ENCODE measurements around the gene AGO3.
"Not testable (repeated sequence)": the region's sequence is repeated elsewhere in the genome, so short reads cannot be mapped to it uniquely, and the experiment has no call there.

Gene AGO3

DNA sequence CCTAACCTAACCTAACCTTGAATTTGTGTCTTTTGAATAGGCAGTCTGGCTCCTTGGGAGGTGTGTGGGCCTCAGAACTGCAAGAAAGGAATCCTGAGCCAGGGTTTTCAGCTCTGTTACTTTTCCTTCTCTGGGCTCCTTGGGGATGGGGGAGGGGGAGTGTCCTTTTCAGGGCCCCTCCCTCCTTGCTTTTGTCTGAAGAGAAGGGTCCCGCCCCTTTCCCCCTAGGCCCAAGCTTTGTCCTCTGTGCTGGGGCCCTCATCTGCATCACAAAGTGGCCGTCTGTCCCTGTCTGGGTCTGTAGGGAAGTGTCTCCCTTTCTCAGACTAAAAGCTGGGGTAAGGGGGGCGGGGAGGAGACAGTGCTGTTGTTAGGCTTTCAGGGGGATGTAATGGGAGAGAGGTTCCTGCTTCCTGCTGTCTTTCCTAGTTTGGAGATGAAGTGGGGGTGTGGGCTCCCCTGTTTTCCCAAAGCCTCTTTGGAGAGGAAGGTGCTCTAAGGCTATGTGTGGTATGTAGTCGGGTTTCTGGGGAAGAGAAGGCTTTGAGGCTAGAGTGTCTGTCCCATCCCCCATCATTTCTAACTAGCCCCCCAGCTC is 44.8 kb upstream of the AGO3 start:
- TF ChIP-seq, protein P1, sequence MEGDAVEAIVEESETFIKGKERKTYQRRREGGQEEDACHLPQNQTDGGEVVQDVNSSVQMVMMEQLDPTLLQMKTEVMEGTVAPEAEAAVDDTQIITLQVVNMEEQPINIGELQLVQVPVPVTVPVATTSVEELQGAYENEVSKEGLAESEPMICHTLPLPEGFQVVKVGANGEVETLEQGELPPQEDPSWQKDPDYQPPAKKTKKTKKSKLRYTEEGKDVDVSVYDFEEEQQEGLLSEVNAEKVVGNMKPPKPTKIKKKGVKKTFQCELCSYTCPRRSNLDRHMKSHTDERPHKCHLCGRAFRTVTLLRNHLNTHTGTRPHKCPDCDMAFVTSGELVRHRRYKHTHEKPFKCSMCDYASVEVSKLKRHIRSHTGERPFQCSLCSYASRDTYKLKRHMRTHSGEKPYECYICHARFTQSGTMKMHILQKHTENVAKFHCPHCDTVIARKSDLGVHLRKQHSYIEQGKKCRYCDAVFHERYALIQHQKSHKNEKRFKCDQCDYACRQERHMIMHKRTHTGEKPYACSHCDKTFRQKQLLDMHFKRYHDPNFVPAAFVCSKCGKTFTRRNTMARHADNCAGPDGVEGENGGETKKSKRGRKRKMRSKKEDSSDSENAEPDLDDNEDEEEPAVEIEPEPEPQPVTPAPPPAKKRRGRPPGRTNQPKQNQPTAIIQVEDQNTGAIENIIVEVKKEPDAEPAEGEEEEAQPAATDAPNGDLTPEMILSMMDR (conservative IDR thresholded peaks at IDR 0.05; ENCODE audit: low read depth, low read length): no peak
- no peak for DNase-seq (ENCODE audit: low read depth)
- H3K4me3 ChIP-seq (ENCODE audit: low read length): no peak overlapping the region

DNA sequence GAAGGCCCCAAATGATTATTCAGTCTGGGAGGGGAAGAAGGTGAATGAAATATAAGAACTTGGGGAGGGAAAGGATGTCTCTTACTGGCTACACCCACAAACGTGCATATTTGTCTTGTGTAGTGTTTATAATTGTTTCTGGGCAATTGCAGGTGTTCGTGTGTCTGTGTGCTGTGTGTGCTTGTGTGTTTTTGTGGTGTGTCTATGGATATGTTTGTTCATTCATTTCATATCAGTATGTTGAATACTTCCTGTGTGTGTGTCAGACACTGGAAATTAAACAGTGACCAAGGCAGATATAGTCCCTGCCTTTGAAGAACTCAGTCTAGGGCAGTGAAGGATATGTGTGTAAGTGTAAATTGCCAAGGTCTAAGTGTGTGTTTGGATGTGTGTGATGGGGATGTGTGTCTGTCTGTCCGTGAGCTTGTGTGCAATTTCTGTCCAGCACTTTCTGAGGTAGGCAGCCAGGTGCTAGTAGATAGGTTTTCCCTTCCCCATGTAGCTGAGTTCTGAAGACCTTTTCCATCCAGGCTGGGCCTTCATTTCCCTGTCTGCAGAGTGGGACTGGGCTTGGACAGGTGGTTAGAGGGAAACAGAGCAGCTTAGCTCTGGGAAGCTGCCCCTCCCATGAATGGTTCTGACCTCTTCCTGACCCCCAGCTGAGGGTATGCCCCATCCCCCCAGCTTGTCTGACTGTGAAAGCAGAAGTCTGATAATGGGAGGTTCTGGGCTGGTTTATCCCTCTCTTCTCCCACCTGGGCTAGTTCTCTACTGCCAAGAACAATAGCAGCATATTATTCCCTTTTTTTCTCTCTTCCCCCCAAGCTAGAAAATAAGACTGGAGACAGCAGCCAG is 44.1 kb upstream of the AGO3 start:
- no peak for DNase-seq (ENCODE audit: low read depth)
- H3K4me3 ChIP-seq (ENCODE audit: low read length): no peak overlapping the region
- TF ChIP-seq, protein P1 (conservative IDR thresholded peaks at IDR 0.05; ENCODE audit: low read depth, low read length): no peak

DNA sequence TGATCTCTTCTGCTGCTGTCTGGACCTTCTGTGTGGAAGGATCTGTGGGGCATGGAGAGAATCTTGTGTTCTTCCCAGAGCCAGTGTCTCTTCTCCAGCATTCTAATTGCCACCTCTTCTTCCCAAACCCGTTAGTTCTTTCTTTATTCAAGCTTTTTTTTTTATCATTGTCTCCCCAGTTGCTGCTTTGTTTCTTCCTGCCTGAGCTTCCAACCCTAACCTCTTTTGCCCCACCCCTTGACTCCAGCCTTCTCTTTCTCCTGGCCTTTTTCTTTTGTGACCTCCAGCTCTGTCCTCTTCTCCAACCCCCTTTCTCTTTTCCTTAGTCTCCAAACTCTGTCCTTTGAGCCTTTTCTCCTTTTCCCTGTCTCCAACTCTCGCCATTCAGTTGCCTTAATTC is 43.4 kb upstream of the AGO3 start:
- H3K4me3 ChIP-seq (ENCODE audit: low read length): no peak overlapping the region
- TF ChIP-seq, protein P1 (conservative IDR thresholded peaks at IDR 0.05; ENCODE audit: low read depth, low read length): no peak

DNA sequence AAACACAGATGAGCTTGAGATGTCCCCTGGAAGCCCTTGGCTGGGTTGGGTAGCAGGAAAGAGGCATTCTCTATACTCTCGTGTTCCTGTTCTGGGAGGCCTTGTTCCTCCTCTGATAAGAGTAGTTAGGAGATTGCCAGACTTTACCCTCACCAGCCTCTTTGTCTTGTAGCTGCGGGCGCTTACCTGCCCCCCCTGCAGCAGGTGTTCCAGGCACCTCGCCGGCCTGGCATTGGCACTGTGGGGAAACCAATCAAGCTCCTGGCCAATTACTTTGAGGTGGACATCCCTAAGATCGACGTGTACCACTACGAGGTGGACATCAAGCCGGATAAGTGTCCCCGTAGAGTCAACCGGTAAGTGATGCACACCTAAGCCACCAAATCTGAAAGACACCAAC is 42.6 kb upstream of the AGO3 start:
- TF ChIP-seq, protein P1 (conservative IDR thresholded peaks at IDR 0.05; ENCODE audit: low read depth, low read length): no peak
- no peak for DNase-seq (ENCODE audit: low read depth)
- no peak overlapping the region for H3K4me3 ChIP-seq (ENCODE audit: low read length)

More for the DNA sequence above, 43.4 kb upstream of the AGO3 start:
- no peak for DNase-seq (ENCODE audit: low read depth)

DNA sequence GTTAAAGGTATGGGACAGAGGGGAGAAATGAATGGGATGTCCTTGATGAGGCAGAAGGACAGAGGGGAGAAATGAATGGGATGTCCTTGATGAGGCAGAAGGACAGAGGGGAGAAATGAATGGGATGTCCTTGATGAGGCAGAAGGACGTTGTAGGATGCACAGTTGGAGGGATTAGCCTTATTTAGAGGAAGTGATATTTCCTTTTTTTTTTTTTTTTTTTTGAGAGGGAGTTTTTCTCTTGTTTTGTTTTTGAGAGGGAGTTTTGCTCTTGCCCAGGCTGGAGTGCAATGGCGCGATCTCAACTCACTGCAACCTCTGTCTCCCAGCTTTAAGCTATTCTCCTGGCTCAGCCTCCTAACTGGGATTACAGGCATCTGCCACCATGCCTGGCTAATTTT is 41.9 kb upstream of the AGO3 start:
- DNase-seq (ENCODE audit: low read depth); H3K4me3 ChIP-seq (ENCODE audit: low read length): not testable (repeated sequence)

DNA sequence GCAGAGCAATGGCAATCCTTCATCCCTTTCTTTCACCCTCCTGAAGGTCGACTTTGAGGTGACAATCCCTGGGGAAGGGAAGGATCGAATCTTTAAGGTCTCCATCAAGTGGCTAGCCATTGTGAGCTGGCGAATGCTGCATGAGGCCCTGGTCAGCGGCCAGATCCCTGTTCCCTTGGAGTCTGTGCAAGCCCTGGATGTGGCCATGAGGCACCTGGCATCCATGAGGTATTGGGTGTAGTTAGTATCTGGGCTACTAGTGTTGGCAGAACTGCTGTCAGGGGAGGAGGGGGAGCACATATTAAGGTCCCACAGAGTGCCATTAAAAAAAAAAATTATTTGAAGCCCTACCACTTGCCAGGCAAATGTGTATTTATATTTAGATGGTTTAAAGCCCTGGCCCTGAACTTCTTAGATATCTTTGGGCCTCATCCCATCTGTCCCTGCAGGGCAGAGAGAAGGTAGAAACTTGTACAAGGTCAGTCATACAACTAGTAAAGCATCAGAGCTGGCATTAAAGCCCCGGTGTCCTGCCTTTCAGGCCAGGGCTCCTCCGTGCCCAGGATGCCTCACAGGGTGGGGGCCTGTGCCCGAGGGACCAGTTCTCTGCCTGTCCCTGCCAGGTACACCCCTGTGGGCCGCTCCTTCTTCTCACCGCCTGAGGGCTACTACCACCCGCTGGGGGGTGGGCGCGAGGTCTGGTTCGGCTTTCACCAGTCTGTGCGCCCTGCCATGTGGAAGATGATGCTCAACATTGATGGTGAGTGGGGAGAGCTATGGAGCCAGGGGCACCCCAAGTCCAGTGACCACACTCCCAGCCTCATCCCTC is 37.6 kb upstream of the AGO3 start:
- TF ChIP-seq, protein P1 (conservative IDR thresholded peaks at IDR 0.05; ENCODE audit: low read depth, low read length): no peak
- H3K4me3 ChIP-seq (ENCODE audit: low read length): no peak overlapping the region
- DNase-seq (ENCODE audit: low read depth): no peak

DNA sequence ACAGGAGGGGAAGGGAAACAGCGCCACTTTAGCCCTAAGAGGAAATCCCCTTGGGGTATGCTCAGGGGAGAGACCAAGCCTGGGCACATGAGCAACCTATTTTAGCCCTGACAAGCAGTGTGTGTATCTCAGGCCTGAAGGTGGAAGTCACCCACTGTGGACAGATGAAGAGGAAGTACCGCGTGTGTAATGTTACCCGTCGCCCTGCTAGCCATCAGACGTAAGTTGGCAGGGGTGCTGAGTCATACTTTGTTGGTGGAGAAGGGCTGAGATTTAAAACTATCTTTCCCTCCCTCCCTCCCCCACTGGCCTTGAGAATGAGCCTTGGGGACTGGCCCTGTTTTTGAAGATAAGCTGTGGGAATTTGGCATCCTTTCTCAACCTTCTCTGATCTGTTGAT is 36.7 kb upstream of the AGO3 start:
- TF ChIP-seq, protein P1 (conservative IDR thresholded peaks at IDR 0.05; ENCODE audit: low read depth, low read length): no peak
- no peak for DNase-seq (ENCODE audit: low read depth)

More for the DNA sequence above, 36.7 kb upstream of the AGO3 start:
- H3K4me3 ChIP-seq (ENCODE audit: low read length): no peak overlapping the region

Data from retinal pigment epithelial cell (primary cell).